Measurements from ENCODE around the gene TJAP1. TPM values are rescaled to one million over a fixed set of nuclear protein-coding genes. Genes with fewer than 3 reads are reported as not detected.

The TJAP1 gene
- total and polyA plus RNA-seq, 2 of the 8 experiments (the other 6 are each of a cell fraction or from before 2014, with no cell fraction given) = 30.7 to 40.4 TPM

DNA sequence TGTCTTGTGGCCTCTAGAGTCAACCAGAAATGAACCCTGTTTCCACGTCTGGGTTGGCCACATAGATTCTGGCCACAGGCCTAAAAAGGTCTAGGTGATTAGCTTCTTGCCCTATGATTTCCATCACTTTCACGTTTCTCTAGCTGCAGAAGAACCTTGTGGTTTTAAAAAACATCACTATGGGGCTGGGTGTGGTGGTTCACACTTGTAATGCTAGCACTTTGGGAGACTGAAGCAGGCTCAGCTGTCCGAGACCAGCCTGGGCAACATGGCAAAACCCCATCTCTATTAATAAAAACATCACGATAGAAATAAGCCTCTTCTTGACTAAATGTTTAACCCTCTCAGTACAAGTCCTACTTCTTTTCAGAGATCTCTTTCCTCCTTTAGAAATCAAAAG, 67.1 kb downstream of the TJAP1 start:
- TF ChIP-seq RXRA (IDR thresholded peaks at IDR 0.05; ENCODE audit: insufficient read depth, low read depth, low read length) = no peak
- no peak for TF ChIP-seq POU5F1 (IDR thresholded peaks at IDR 0.05; ENCODE audit: low read depth, low read length)
- no peak for TF ChIP-seq BACH1 (IDR thresholded peaks at IDR 0.05; ENCODE audit: low read length)
- TF ChIP-seq JUN (IDR thresholded peaks at IDR 0.05; ENCODE audit: low read depth, low read length) = no peak
- no peak for TF ChIP-seq SRF (IDR thresholded peaks at IDR 0.05; ENCODE audit: low read depth, low read length)
- TF ChIP-seq POLR2A (IDR thresholded peaks at IDR 0.05; ENCODE audit: control extremely low read depth in 1 of 2, low read depth in 2 of 2, low read length in 2 of 2) = no peak
- no peak for TF ChIP-seq SIX5 (IDR thresholded peaks at IDR 0.05; ENCODE audit: low read depth, low read length)
- no peak for TF ChIP-seq KDM5A (IDR thresholded peaks at IDR 0.05; ENCODE audit: low read length)
- TF ChIP-seq KDM4A (IDR thresholded peaks at IDR 0.05; ENCODE audit: low read depth, low read length, severe bottlenecking) = no peak
- Histone ChIP-seq H4K20me1 (replicated peaks in 1 of 2; ENCODE audit: control insufficient read depth in 1 of 2, insufficient read depth in 2 of 2, low read length in 2 of 2) (peaks cover 2 to 3% of the 10 kb centered on the region in 2 experiments), H2BK12ac (ENCODE audit: low read depth, low read length) (no peak overlapping the region), H2BK15ac (ENCODE audit: low read length) (no peak overlapping the region), H3K9me3 (ENCODE audit: insufficient read depth in 2 of 2, low read depth in 1 of 2, low read length in 1 of 2) (no peaks in the 10 kb centered on the region), H3K56ac (replicated peaks; ENCODE audit: insufficient read length, low read depth, low read length) (no peak overlapping the region), H2BK120ac (replicated peaks; ENCODE audit: low read depth, low read length) (no peak overlapping the region), H3K4me2 (ENCODE audit: insufficient read depth in 1 of 2, low read depth in 2 of 2, low read length in 2 of 2) (no peak overlapping the region), H3K79me2 (ENCODE audit: control insufficient read depth in 1 of 2, insufficient read depth in 2 of 2, low read length in 2 of 2) (no peaks in the 10 kb centered on the region), H4K8ac (ENCODE audit: extremely low read depth, insufficient read depth, low read length) (no peak overlapping the region), H4K5ac (ENCODE audit: insufficient read length, low read depth, low read length) (no peak overlapping the region), H3K23me2 (ENCODE audit: low read depth, low read length) (no peaks in the 10 kb centered on the region), H3K4ac (replicated peaks; ENCODE audit: insufficient read length, low read depth, low read length) (no peak overlapping the region), H3K18ac (ENCODE audit: extremely low read depth, low read length) (no peak overlapping the region), H3K27me3 (replicated peaks in 1 of 4; ENCODE audit: control insufficient read depth in 3 of 4, extremely low read depth in 1 of 4, insufficient read depth in 3 of 4, low read length in 3 of 4) (no peaks in the 10 kb centered on the region; a peak in 1 of 7 replicates), H2BK5ac (ENCODE audit: low read depth, low read length) (no peak overlapping the region), H3K36me3 (ENCODE audit: control insufficient read depth in 2 of 4, insufficient read depth in 4 of 4, low read length in 3 of 4) (peaks cover 30 to 90% (median 70%) of the 10 kb centered on the region in 4 experiments), H2AFZ (ENCODE audit: low read length) (no peak overlapping the region), H3K4me1 (replicated peaks in 1 of 4; ENCODE audit: control insufficient read depth in 3 of 4, insufficient read depth in 4 of 4, low read length in 3 of 4) (no peaks in the 10 kb centered on the region), H3K14ac (ENCODE audit: insufficient read length) (no peak overlapping the region), H3K79me1 (ENCODE audit: low read depth, low read length) (no peaks in the 10 kb centered on the region), H3K23ac (ENCODE audit: insufficient read length) (no peak overlapping the region), H3K27ac (ENCODE audit: low read depth, low read length) (no peak overlapping the region), H2AK5ac (ENCODE audit: low read depth, low read length) (no peak overlapping the region), H3K9ac (replicated peaks in 1 of 4; ENCODE audit: extremely low read depth in 1 of 4, low read depth in 3 of 4, low read length in 3 of 4) (no peak overlapping the region), H2BK20ac (ENCODE audit: low read length) (no peak overlapping the region), H4K91ac (replicated peaks; ENCODE audit: insufficient read length, low read length) (no peak overlapping the region), H3K4me3 (ENCODE audit: extremely low read depth in 1 of 4, insufficient read depth in 2 of 4, low read depth in 3 of 4, low read length in 4 of 4) (no peak overlapping the region)
- DNase-seq (ENCODE audit: low read depth in 1 of 2, low spot score in 2 of 2) (no peak), FAIRE-seq (no peak)
- WGBS, 2 experiments (ENCODE audit: extremely low coverage in 1 of 2, insufficient coverage in 1 of 2, insufficient read length in 1 of 2, insufficient replicate concordance in 2 of 2, low coverage in 1 of 2, low lambda C conversion rate in 2 of 2, missing lambda C conversion rate in 1 of 2) = 92% methylated on average over 4 of the region's 4 CpGs; no CpG with 5 or more reads in 1 of the 2 experiments
- CTCF ChIA-PET (ENCODE audit: partially characterized antibody) = no interaction called here
- POLR2A ChIA-PET (ENCODE audit: partially characterized antibody) = interaction anchor here (1.6 to 1.9 kb wide), 2 partner anchors 13 to 19 kb away, joined by 3 to 11 read pairs; no protein-coding TSS in a partner anchor

All from H1 (cell line).